Dendritic cell treated with granulocyte-macrophage colony-stimulating factor and Interleukin-4, amounts not matched to agents 40 ng/mL and 50 ng/mL, for 4 days (primary cell): ENCODE results near the gene UBE3D.
"Not testable (repeated sequence)": the region's sequence is repeated elsewhere in the genome, so short reads cannot be mapped to it uniquely, and the experiment has no call there.

Experiments used
- H3K27ac Mint-ChIP-seq: one replicate; pipeline ENCODE4 v1.8.0; 2022; ENCODE audit warnings: mild to moderate bottlenecking, mixed read lengths
- H3K27me3 Mint-ChIP-seq: one replicate; pipeline ENCODE4 v1.8.0; 2022; ENCODE audit warnings: mild to moderate bottlenecking, mixed read lengths
- H3K36me3 Mint-ChIP-seq: one replicate; pipeline ENCODE4 v1.8.0; 2022; ENCODE audit warnings: low read depth, mixed read lengths
- H3K4me1 Mint-ChIP-seq: one replicate; pipeline ENCODE4 v1.8.0; 2022; ENCODE audit warnings: low read depth, mixed read lengths
- H3K4me3 Mint-ChIP-seq: one replicate; pipeline ENCODE4 v1.8.0; 2022; ENCODE audit warnings: mild to moderate bottlenecking, moderate library complexity, mixed read lengths
- H3K9me3 Mint-ChIP-seq: one replicate; pipeline ENCODE4 v1.8.0; 2022; ENCODE audit warnings: mixed read lengths
- intact Hi-C: fragments of 100-400 bp; cut with micrococcal nuclease; formaldehyde crosslinking; loops from one replicate; pipeline ENCODE4 v1.15.0; 2022

The UBE3D gene

DNA sequence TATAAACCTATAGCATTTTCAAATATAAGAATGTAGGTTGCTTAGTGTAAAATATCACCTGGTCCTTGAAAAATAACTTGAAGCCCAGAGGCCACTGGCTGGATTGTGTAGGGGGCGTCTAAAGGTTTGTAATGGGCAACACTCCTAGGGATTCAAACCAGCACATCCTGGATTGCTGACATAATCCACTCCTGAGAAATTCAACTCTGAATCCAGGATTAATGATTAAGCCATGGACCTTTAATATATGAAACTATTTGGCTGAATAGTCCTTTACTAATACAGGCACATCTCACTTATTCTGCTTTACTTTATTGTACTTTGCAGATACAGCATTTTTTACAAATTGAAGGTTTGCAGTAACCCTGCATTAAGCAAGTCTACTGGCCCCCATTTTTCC lies 160.8 kb downstream of the UBE3D start:
- Mint-ChIP-seq H3K4me1 (no peaks in the 10 kb centered on the region), H3K4me3 (no peak overlapping the region), H3K36me3 (no peaks in the 10 kb centered on the region), H3K27me3 (no peaks in the 10 kb centered on the region), H3K27ac (no peak overlapping the region), H3K9me3 (no peaks in the 10 kb centered on the region)
- intact Hi-C loops = no loop called here

DNA sequence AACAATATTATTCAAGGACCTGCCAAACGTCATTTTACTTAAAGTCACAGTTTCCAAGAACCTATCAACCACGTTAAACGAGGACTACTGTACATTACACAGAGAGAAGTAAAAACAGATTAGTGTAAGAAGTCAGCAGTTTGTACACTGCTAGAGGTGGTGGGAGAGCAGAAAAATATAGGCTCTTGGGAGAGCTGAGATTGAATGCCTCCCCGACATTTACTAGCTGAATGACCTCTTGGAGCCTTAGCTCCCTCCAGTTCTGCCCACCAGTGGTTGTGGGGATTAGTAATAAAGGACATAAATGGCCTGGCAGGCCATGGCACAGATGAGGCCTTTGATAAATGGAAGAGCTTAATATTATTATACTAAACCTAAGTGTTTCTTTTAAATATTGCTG lies 161.4 kb downstream of the UBE3D start:
- H3K36me3 Mint-ChIP-seq = no peaks in the 10 kb centered on the region
- no peaks in the 10 kb centered on the region for H3K9me3 Mint-ChIP-seq
- H3K27ac Mint-ChIP-seq = no peak overlapping the region
- no peaks in the 10 kb centered on the region for H3K4me1 Mint-ChIP-seq
- intact Hi-C loops = no loop called here
- H3K4me3 Mint-ChIP-seq = no peak overlapping the region
- H3K27me3 Mint-ChIP-seq = no peaks in the 10 kb centered on the region

DNA sequence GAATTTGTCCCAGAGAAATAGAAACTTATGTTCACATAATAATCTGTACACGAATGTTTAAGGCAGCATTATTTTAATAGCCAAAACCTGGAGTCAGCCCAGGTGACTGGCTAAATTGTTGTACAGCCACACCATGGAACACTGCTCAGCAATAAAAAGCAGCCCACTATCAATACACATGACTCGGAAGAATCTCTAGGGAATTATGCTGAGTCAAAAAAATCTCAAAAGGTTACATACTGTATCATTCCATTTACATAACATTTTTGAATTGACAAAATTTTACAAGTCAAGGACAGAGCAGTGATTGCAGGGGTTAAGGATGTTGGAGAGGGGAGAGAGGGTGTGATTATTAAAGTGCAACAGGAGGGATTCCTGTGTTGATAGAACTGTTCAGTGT lies 163.4 kb downstream of the UBE3D start:
- Mint-ChIP-seq H3K9me3 (no peaks in the 10 kb centered on the region), H3K27me3 (no peaks in the 10 kb centered on the region)
- intact Hi-C loops = no loop called here

DNA sequence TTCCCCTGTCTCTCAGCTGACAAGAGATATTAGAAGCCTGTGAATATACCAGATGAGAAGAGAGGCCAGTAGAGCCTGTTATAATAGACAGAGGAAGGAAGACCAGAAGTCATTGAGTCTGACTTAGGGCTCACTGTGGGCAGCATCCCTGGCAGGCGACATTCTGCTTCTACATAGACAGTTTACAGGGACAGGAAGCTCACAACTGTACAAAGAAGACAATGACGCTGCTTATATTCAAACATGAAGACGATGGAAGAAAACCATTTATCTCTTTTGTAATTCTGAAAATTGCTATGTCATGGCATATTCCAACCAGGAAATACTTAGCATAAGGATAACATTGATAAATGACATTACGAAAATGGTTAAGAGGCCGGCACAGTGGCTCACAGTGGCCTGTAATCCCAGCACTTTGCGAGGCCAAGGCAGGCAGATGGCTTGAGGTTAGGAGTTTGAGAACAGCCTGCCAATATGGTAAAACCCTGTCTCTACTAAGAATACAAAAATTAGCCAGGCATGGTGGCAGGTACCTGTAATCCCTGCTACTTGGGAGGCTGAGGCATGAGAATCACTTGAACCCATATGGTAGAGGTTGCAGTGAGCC lies 170.9 kb downstream of the UBE3D start:
- Mint-ChIP-seq H3K4me3 (no peak overlapping the region), H3K4me1 (no peaks in the 10 kb centered on the region), H3K27ac (no peak overlapping the region), H3K36me3 (no peaks in the 10 kb centered on the region), H3K27me3 (no peaks in the 10 kb centered on the region), H3K9me3 (peaks cover 8% of the 10 kb centered on the region)
- intact Hi-C loops = no loop called here

More for the DNA sequence above, 163.4 kb downstream of the UBE3D start:
- H3K4me3 Mint-ChIP-seq = no peak overlapping the region
- H3K4me1 Mint-ChIP-seq = no peaks in the 10 kb centered on the region
- no peak overlapping the region for H3K27ac Mint-ChIP-seq
- H3K36me3 Mint-ChIP-seq = no peaks in the 10 kb centered on the region

DNA sequence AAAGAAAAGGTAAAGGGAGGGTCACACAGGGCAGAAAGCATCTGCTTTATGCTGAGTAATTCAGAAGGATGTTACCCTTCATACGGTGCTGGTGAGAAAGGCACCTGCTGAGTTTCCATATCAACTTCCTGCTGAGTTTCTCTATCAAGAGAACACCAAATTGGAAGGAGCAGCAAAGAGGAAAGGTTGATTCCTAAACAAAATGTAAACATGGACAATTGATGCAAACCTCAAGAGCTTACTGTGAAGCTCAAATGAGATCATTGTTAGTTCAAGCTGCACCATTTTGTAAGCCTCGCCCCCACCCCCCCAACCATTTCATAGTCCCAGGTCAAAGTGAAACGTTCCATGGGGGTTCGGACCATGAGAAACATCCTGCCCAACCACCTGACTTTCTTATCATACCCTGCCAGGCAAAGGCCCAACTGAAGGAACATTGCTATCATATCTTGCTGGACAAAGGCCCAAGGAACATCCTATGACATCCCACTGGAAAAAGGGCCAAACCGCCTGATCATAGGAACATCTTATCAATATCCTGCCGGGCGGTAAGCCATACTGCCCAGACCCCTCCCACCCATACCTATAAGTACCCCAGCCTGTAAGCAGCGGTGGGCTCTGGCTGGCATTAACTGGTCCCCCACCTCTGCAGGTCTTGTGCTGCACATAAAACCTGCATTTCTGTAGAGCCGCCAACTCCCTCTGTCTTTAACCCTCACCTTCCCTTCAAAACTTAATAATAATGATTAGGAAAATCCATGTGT lies 171.6 kb downstream of the UBE3D start:
- Mint-ChIP-seq H3K36me3 (no peaks in the 10 kb centered on the region), H3K4me1 (no peaks in the 10 kb centered on the region), H3K9me3 (peaks cover 8% of the 10 kb centered on the region), H3K27ac (no peak overlapping the region), H3K27me3 (no peaks in the 10 kb centered on the region), H3K4me3 (no peak overlapping the region)
- intact Hi-C loops = no loop called here

DNA sequence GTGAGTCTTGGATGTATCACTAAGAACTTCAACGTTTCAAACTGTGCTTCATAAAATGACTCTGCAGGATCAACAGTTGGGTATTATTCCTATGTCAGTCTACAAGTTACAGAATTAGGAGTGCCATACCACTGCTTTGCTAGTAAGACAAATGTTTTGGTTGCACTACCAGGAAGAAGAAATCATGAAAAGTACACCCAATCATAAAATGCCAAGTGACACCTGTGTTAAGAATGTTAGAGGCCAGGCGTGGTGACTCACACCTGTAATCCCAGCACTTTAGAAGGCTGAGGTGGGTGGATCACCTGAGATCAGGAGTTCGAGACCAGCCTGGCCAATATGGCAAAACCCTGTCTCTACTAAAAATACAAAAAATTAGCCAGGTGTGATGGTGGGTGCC lies 174.1 kb downstream of the UBE3D start:
- H3K4me3 Mint-ChIP-seq, H3K9me3 Mint-ChIP-seq, H3K27me3 Mint-ChIP-seq, H3K4me1 Mint-ChIP-seq, H3K27ac Mint-ChIP-seq, H3K36me3 Mint-ChIP-seq, intact Hi-C loops: not testable (repeated sequence)

DNA sequence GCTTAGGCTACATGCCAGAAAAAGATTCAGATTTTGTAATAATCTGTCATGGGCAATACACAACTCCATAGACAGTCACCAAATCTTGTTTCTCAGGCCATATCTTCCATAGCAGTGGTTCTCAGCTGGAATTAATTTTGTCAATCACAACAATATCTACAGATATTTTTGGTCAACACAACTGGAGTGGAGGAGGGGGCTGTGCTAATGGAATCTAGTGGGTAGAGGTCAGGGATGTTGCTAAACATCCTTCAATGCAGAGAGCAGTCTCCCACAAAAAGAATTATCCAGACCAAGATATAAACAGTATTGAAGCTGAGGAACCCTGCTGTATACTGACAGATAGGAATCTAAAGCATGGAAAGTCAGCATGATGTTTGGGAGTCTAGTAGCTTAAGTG lies 174.6 kb downstream of the UBE3D start:
- Mint-ChIP-seq H3K9me3 (peaks cover 8% of the 10 kb centered on the region), H3K4me1 (no peaks in the 10 kb centered on the region), H3K4me3 (no peak overlapping the region), H3K27me3 (no peaks in the 10 kb centered on the region), H3K27ac (no peak overlapping the region), H3K36me3 (no peaks in the 10 kb centered on the region)
- intact Hi-C loops = no loop called here

DNA sequence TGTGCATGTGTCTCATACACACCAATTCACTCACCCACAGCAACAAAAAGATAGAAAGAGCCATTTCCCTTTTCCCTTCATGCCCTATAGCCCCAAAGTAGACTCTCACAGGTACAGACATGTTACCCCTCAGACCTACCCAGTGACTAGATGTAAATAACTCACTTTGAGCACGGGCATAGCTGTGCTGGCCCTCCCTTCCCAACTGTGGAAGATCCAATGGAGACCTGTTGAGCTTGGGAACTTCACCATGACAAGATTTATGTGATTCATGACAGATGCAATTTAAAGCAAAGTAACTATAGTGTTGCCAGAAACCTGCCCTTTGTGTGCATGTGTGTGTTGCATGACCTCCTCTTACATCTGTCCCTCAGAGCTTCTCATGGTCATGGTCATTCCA lies 175.4 kb downstream of the UBE3D start:
- Mint-ChIP-seq H3K9me3 (peaks cover 8% of the 10 kb centered on the region), H3K36me3 (no peaks in the 10 kb centered on the region), H3K4me1 (no peaks in the 10 kb centered on the region), H3K27ac (no peak overlapping the region), H3K27me3 (no peaks in the 10 kb centered on the region), H3K4me3 (no peak overlapping the region)
- intact Hi-C loops = no loop called here

DNA sequence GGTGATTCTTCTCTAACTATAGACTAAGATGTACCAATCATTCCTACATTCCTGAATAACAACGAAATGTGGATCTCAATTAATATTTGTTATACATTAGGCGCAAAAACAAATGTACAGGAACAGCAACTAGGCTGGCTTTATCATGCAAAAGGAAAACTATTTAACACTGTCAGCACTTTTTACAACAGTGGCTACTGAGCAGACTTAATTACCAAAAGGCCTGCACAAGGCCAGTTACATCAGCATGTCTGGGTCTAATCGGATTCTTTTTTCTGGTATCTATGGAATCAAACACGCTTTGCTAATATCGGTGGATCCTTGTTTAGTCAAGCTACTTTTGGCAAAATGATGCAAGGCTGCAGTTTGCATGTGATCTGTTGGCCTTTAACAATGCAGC lies 176.5 kb downstream of the UBE3D start:
- Mint-ChIP-seq H3K9me3 (no peaks in the 10 kb centered on the region), H3K27ac (no peak overlapping the region), H3K4me1 (no peaks in the 10 kb centered on the region), H3K4me3 (no peak overlapping the region), H3K27me3 (no peaks in the 10 kb centered on the region), H3K36me3 (no peaks in the 10 kb centered on the region)
- intact Hi-C loops = no loop called here

DNA sequence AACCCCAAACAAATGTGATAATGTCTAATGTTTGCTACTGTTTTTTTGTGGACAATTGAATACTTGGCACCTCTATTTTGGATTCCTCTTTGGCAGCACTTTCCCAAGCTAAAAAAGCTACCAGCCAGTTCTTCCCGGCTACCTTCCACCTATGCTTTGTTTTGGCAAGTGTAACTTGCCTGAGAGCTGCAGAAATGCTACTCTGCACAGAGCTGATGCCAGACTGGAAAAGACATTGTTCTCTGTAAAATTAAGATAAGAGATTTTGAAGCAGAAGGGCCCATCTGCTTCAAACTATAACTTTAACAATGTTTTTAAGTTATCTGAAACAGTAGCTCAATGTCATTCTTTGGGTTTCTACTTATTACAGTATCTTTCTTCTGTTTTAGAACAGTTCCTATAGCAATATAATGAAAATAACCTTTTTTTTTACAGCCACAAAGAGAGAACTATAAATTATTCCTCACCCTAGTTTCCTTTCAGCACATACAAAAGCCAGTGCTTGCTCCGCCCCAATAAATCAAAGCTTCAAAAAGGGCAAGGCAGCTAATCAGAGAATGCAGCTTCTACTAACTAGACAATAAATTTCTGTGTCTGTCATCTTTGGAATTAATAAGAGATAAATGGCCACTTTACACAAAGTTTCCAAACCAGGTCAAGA lies 183.1 kb downstream of the UBE3D start:
- intact Hi-C loops = no loop called here
- H3K27me3 Mint-ChIP-seq = no peaks in the 10 kb centered on the region
- no peaks in the 10 kb centered on the region for H3K4me1 Mint-ChIP-seq
- no peak overlapping the region for H3K27ac Mint-ChIP-seq
- H3K9me3 Mint-ChIP-seq = no peaks in the 10 kb centered on the region
- H3K4me3 Mint-ChIP-seq = no peak overlapping the region
- H3K36me3 Mint-ChIP-seq = no peaks in the 10 kb centered on the region

DNA sequence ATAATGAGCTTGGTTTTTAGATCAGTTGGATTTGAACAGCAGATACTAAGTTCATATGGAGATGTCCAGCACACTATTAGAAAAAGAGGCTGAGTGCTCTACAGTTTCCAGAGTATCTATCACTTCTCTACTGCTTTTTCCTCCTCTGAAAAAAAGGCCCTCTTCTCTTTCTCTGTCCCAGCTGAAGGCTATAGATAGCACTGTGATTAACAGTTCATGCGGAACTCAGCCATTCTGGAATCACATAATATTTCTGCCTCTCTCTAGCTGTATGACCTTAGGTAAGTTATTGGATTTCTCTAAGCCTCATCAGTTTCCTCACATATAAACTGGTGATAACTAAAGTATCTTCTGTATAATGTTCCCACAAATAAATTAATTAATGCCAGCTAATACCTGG lies 184.1 kb downstream of the UBE3D start:
- H3K9me3 Mint-ChIP-seq = no peaks in the 10 kb centered on the region

DNA sequence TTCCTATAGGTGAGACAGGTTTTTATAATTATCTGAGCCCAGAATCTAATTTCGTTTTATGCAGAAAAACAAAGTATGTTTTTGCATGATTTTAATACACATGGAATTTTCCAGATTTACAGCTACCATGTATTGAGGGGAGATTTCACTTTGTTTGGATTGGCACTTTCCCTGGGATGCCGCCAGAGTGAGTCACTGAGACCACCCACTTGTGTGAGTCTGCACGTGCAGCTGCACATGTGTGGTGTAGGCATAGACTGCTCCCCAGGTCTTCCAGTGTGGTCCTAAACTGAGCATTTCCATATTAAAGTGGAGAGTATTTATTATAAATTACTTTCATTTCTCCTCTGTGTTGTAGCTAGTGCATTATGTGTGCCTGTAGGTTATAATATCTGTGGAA lies 186.8 kb downstream of the UBE3D start:
- intact Hi-C loops = no loop called here
- no peak overlapping the region for H3K4me3 Mint-ChIP-seq
- H3K9me3 Mint-ChIP-seq = no peaks in the 10 kb centered on the region
- H3K27ac Mint-ChIP-seq = no peak overlapping the region
- H3K4me1 Mint-ChIP-seq = no peaks in the 10 kb centered on the region
- no peaks in the 10 kb centered on the region for H3K36me3 Mint-ChIP-seq
- no peaks in the 10 kb centered on the region for H3K27me3 Mint-ChIP-seq

More for the DNA sequence above, 184.1 kb downstream of the UBE3D start:
- no peaks in the 10 kb centered on the region for H3K4me1 Mint-ChIP-seq
- H3K27ac Mint-ChIP-seq = no peak overlapping the region
- H3K27me3 Mint-ChIP-seq = no peaks in the 10 kb centered on the region
- intact Hi-C loops = no loop called here
- H3K36me3 Mint-ChIP-seq = no peaks in the 10 kb centered on the region
- no peak overlapping the region for H3K4me3 Mint-ChIP-seq

DNA sequence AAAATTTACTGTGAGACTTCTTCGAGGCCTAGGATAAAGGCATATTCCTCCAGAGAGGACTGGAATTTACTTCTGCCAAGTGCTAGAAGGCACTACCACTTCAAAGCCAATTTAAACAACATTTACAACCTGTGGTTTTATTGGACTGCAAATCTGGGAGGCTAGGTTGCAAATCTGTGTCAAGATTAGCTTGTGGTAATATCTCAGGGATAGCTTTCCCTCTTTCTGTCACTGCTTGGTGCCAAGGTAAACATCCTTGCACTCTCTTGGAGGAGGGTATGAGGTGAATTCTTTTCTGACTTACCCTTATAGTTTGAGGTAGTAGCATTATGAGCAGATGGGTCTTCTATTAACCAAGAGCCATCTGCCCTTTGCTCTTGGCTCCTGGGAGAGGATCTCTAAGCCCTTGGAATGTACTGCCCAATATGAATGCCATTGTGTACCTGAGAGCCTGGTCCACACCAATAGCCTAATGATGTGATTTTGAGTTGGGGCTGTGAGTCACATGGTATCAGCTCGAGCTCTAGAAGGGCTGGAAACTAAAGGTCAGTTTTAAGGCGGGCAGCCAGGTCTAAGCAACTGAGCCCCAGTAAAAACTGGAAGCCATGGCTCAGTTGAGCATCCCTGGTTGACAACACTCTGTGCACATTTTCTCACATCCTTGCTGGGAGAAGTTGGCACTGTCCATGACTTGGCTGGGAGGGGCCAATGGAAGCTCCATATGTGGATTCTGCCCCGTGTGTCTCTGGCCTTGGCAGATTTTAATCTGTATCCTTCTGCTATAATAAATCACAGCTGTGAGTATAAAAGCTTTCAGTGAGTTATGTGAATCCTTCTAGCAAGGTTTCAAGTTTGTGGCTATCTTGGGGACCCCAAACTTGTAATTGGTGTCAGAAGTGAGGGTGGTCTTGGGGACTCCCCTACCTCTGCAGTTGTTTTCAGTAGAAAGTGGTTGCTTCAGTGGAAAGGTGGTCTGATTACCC lies 188.1 kb downstream of the UBE3D start:
- H3K27ac Mint-ChIP-seq = no peak overlapping the region
- no peaks in the 10 kb centered on the region for H3K4me1 Mint-ChIP-seq
- no peaks in the 10 kb centered on the region for H3K36me3 Mint-ChIP-seq
- H3K9me3 Mint-ChIP-seq = no peaks in the 10 kb centered on the region
- H3K4me3 Mint-ChIP-seq = no peak overlapping the region
- intact Hi-C loops = no loop called here
- H3K27me3 Mint-ChIP-seq = no peaks in the 10 kb centered on the region
